Mesenchymal stem cell (in vitro differentiated cells and primary cell): ENCODE results near the gene HEXA.

ENCODE experiments used
- DNase-seq: peaks from one replicate; pipeline ENCODE4 v3.0.0-alpha.2; 2013
- H2AFZ ChIP-seq: one replicate; pipeline ENCODE4 v1.6.1; 2013; ENCODE audit warnings: low read depth, mild to moderate bottlenecking, control low read depth, inconsistent platforms, low read length, moderate library complexity
- H2AK5ac ChIP-seq: 2 replicates; pipeline ENCODE4 v1.6.1; 2013; ENCODE audit warnings: low read length, moderate library complexity, mild to moderate bottlenecking, inconsistent platforms; ENCODE audit not compliant: severe bottlenecking
- H2BK120ac ChIP-seq: one replicate; pipeline ENCODE4 v1.6.1; 2013; ENCODE audit warnings: low read depth, mild to moderate bottlenecking, inconsistent platforms, low read length, moderate library complexity
- H2BK12ac ChIP-seq, 2 experiments: one replicate each; pipeline ENCODE4 v1.6.1; 2013; ENCODE audit warnings: inconsistent platforms in 2 of 2, low read length in 2 of 2, mild to moderate bottlenecking in 2 of 2, moderate library complexity in 2 of 2, control low read depth in 1 of 2
- H2BK15ac ChIP-seq: one replicate; pipeline ENCODE4 v1.6.1; 2013; ENCODE audit warnings: mild to moderate bottlenecking, low read depth, inconsistent platforms; ENCODE audit not compliant: poor library complexity, severe bottlenecking
- H2BK5ac ChIP-seq: 2 replicates; pipeline ENCODE4 v1.6.1; 2013; ENCODE audit warnings: low read depth, mild to moderate bottlenecking, low read length, control low read depth, inconsistent platforms; ENCODE audit not compliant: poor library complexity, severe bottlenecking
- H3K14ac ChIP-seq, 2 experiments: one replicate each; pipeline ENCODE4 v1.6.1; 2013; ENCODE audit warnings: inconsistent platforms in 2 of 2, low read length in 2 of 2, control low read depth in 1 of 2, mild to moderate bottlenecking in 1 of 2, moderate library complexity in 1 of 2
- H3K18ac ChIP-seq, 2 experiments: one replicate each; pipeline ENCODE4 v1.6.1; 2013; ENCODE audit warnings: inconsistent platforms in 2 of 2, low read length in 2 of 2, control low read depth in 1 of 2, low read depth in 1 of 2, mild to moderate bottlenecking in 1 of 2
- H3K23ac ChIP-seq, 2 experiments: one replicate each; pipeline ENCODE4 v1.6.1; 2013; ENCODE audit warnings: inconsistent platforms in 2 of 2, low read length in 2 of 2, mild to moderate bottlenecking in 2 of 2, moderate library complexity in 2 of 2, control low read depth in 1 of 2
- H3K27ac ChIP-seq: 2 replicates; pipeline ENCODE4 v1.5.1; 2013; ENCODE audit warnings: mild to moderate bottlenecking, moderate library complexity, low read length, control low read depth, inconsistent platforms; ENCODE audit not compliant: poor library complexity, severe bottlenecking
- H3K27me3 ChIP-seq, 2 experiments: 2 replicates each; pipeline versions ENCODE4 v1.6.1 to v1.7.0; 2013; ENCODE audit warnings: low read length in 2 of 2, mild to moderate bottlenecking in 2 of 2, moderate library complexity in 2 of 2, control low read depth in 1 of 2, inconsistent platforms in 1 of 2; ENCODE audit not compliant: control insufficient read depth in 1 of 2, insufficient read depth in 1 of 2
- H3K36me3 ChIP-seq, 2 experiments: 2 replicates each; pipeline versions ENCODE4 v1.6.1 to v1.7.0; 2013; ENCODE audit warnings: low read length in 2 of 2, control low read depth in 1 of 2, inconsistent platforms in 1 of 2, low read depth in 1 of 2, mild to moderate bottlenecking in 1 of 2; ENCODE audit not compliant: insufficient read depth in 2 of 2, control insufficient read depth in 1 of 2
- H3K4ac ChIP-seq, 2 experiments: one replicate each; pipeline ENCODE4 v1.6.1; 2013; ENCODE audit warnings: inconsistent platforms in 2 of 2, low read length in 2 of 2, mild to moderate bottlenecking in 2 of 2, moderate library complexity in 2 of 2, control low read depth in 1 of 2, low read depth in 1 of 2
- H3K4me1 ChIP-seq: 2 replicates; pipeline ENCODE4 v1.6.1; 2013; ENCODE audit warnings: low read depth, low read length, control low read depth; ENCODE audit not compliant: control insufficient read depth, insufficient read depth
- H3K4me2 ChIP-seq: 2 replicates; pipeline ENCODE4 v1.6.1; 2013; ENCODE audit warnings: low read length, mild to moderate bottlenecking, inconsistent platforms; ENCODE audit not compliant: poor library complexity, severe bottlenecking
- H3K4me3 ChIP-seq, 2 experiments: 2 replicates each; pipeline versions ENCODE4 v1.5.1 to v1.7.0; 2013; ENCODE audit warnings: low read length in 2 of 2, mild to moderate bottlenecking in 2 of 2, control low read depth in 1 of 2, low read depth in 1 of 2; ENCODE audit not compliant: insufficient read depth in 1 of 2
- H3K79me1 ChIP-seq: replicated peaks from 2 replicates; pipeline ENCODE4 v1.6.1; 2013; ENCODE audit warnings: mild to moderate bottlenecking, control low read depth, low read length, inconsistent platforms; ENCODE audit not compliant: poor library complexity, severe bottlenecking
- H3K9ac ChIP-seq: 2 replicates; pipeline ENCODE4 v1.7.0; 2013; ENCODE audit warnings: mild to moderate bottlenecking, low read length, moderate library complexity
- H3K9me3 ChIP-seq: 2 replicates; pipeline ENCODE4 v1.7.0; 2013; ENCODE audit warnings: mild to moderate bottlenecking, low read length; ENCODE audit not compliant: control insufficient read depth
- H4K8ac ChIP-seq: one replicate; pipeline ENCODE4 v1.6.1; 2013; ENCODE audit warnings: inconsistent platforms, mild to moderate bottlenecking, low read length, moderate library complexity
- H4K91ac ChIP-seq: one replicate; pipeline ENCODE4 v1.6.1; 2013; ENCODE audit warnings: mild to moderate bottlenecking, low read length, inconsistent platforms
- WGBS: methylation state at CpG from one replicate; pipeline ENCODE4 v1.1.7; 2013; ENCODE audit warnings: mixed read lengths; 5-methylcytosine and 5-hydroxymethylcytosine counted together

Gene HEXA

DNA sequence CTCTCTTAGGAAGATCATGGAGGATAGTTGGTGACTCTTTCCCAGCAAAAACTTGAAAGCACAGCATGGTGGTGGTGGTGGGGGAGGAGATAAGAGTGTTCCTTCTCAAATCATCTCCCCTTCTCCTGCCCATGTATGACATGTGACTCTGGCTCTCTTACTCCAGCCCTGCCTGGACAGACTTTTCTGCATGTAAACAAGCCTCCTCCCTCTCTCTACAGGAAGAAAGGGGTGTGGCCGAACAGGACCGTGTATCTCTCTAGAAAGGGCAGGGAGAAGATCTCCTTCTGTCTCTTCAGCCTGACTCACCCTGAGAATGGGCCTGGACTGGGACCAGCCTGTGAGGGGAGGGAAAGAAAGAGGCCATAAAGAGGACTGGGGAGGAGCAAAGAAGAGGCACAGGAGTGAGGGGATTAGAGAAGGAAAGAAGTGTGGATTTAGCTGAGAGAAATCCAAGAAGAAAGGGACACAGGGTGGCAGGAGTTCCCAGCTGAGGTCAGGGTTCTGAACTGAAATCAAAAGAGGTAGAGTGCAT, 57.3 kb downstream of the HEXA start:
- Histone ChIP-seq H3K9me3 (peaks cover 2% of the 10 kb centered on the region), H4K8ac (no peak overlapping the region), H2BK5ac (no peak overlapping the region), H3K4me2 (no peak overlapping the region), H3K4me1 (peaks cover 9% of the 10 kb centered on the region), H3K9ac (no peak overlapping the region), H2BK12ac (no peak overlapping the region), H3K14ac (no peak overlapping the region), H3K18ac (no peak overlapping the region), H2AFZ (no peak overlapping the region), H2BK15ac (no peak overlapping the region), H3K4ac (no peak overlapping the region), H3K27ac (no peak overlapping the region), H2BK120ac (no peak overlapping the region), H3K23ac (no peak overlapping the region), H3K36me3 (no peaks in the 10 kb centered on the region), H2AK5ac (no peak overlapping the region), H4K91ac (no peak overlapping the region), H3K4me3 (no peak overlapping the region), H3K27me3 (peaks cover 15 to 38% of the 10 kb centered on the region in 2 experiments), H3K79me1 (no peaks in the 10 kb centered on the region)
- 42% methylated on average over 2 of the region's 2 CpGs for WGBS
- peak; percentile 6 for DNase-seq

DNA sequence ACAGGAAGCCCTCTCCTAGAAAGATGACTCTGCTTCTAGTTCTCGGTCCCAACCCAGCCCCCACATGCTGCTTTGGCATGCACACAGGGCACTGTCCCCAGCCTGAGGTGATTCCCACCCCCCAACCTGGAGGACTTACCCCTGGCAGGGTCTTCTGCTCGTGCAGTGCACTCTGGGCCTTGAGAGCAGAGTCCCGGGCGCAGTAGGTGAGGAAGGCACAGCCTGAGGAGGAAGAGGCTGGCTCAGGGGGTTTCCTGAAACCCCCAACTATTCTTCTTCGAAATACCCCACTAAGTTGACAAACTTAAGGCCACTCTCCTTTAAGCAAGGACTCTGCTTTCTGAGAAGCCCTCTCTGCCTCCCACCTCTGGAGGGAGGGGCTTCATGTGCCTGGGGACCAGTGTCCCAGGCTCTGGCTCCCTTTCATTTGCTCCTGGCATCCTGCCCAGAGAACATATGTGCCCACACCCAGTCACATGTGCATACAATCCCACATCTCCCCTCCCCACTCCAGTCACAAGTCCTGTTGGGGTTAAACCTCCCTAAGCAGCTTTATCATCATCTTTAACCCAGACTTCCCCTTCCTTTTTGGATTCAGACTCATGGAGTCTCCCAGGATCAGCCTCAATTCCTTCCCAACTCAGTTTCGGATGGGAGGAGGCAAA, 60.0 kb downstream of the HEXA start:
- Histone ChIP-seq H4K8ac (no peak overlapping the region), H3K9ac (no peak overlapping the region), H2BK120ac (no peak overlapping the region), H2BK12ac (no peak overlapping the region), H3K4me1 (peaks cover 9% of the 10 kb centered on the region), H2AFZ (no peak overlapping the region), H3K27ac (no peak overlapping the region), H2AK5ac (no peak overlapping the region), H3K18ac (no peak overlapping the region), H3K4me2 (no peak overlapping the region), H3K79me1 (no peaks in the 10 kb centered on the region), H2BK5ac (no peak overlapping the region), H3K23ac (no peak overlapping the region), H3K4ac (no peak overlapping the region), H3K36me3 (no peaks in the 10 kb centered on the region), H3K27me3 (peaks cover 15 to 38% of the 10 kb centered on the region in 2 experiments), H3K14ac (no peak overlapping the region), H3K4me3 (no peak overlapping the region), H3K9me3 (no peaks in the 10 kb centered on the region), H4K91ac (no peak overlapping the region), H2BK15ac (no peak overlapping the region)
- WGBS = 61% methylated on average over 5 of the region's 6 CpGs
- no peak for DNase-seq

DNA sequence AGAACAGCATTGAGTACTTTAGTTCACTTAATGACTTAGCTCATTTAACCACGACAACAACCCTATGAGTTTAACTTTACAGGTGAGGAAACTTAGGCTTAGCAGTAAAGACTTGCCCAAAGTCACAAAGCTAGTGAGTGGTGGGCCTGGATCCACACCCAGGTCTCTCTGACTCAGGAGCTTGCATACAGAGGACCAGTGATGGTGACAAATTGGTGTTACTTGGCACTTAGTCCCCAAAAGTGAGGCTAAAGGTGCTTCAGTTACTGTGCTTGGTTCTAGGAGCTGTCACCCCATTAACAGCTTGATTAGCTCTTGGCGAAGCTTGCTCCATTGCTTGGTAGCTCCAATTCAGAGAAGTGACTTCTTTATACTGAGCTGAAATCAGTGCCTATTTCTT, 61.9 kb downstream of the HEXA start:
- no peak overlapping the region for H4K8ac ChIP-seq
- H2BK12ac ChIP-seq = no peak overlapping the region
- peaks cover 11 to 44% of the 10 kb centered on the region in 2 experiments for H3K27me3 ChIP-seq
- no peak overlapping the region for H2AK5ac ChIP-seq
- H2BK15ac ChIP-seq = no peak overlapping the region
- H2AFZ ChIP-seq = no peak overlapping the region
- no peaks in the 10 kb centered on the region for H3K79me1 ChIP-seq
- H2BK5ac ChIP-seq = no peak overlapping the region
- H3K27ac ChIP-seq = no peak overlapping the region
- no peak overlapping the region for H3K23ac ChIP-seq
- no peak overlapping the region for H3K18ac ChIP-seq
- 100% methylated on average over 1 of the region's 2 CpGs for WGBS
- H3K4me3 ChIP-seq = no peak overlapping the region
- H3K9ac ChIP-seq = no peak overlapping the region
- H3K9me3 ChIP-seq = no peaks in the 10 kb centered on the region
- H3K36me3 ChIP-seq = no peaks in the 10 kb centered on the region
- no peak overlapping the region for H3K4ac ChIP-seq
- no peak for DNase-seq
- H4K91ac ChIP-seq = no peak overlapping the region
- H3K4me2 ChIP-seq = no peak overlapping the region
- no peaks in the 10 kb centered on the region for H3K4me1 ChIP-seq
- no peak overlapping the region for H3K14ac ChIP-seq
- no peak overlapping the region for H2BK120ac ChIP-seq

DNA sequence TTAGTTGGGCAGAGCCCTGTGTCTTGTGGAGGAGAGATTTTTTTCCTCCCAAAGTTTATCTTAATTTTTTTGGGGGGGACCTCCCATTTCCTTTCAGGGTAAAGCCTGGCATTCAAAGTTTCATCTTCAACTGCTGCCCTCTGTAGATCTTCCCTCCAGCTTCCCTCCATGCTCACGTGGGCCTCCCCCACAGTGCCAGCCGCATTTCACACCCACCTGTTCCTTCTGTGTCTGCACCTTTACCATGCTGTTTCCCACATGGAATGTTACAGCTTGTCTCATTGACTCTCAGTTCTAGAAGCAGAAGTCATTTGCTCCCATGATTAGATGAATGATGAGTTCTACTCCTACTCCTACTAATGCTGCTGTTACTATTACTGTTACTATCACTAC, 62.4 kb downstream of the HEXA start:
- Histone ChIP-seq H3K18ac (no peak overlapping the region), H3K9me3 (no peaks in the 10 kb centered on the region), H3K36me3 (no peaks in the 10 kb centered on the region), H2BK5ac (no peak overlapping the region), H4K8ac (no peak overlapping the region), H3K4ac (no peak overlapping the region), H4K91ac (no peak overlapping the region), H2AFZ (no peak overlapping the region), H2AK5ac (no peak overlapping the region), H3K4me3 (no peak overlapping the region), H2BK12ac (no peak overlapping the region), H3K14ac (no peak overlapping the region), H3K27ac (no peak overlapping the region), H3K9ac (no peak overlapping the region), H2BK120ac (no peak overlapping the region), H2BK15ac (no peak overlapping the region), H3K4me1 (no peaks in the 10 kb centered on the region), H3K79me1 (no peaks in the 10 kb centered on the region), H3K4me2 (no peak overlapping the region), H3K27me3 (peaks cover 10 to 40% of the 10 kb centered on the region in 2 experiments), H3K23ac (no peak overlapping the region)
- DNase-seq = no peak
- WGBS = 71% methylated on average over 2 of the region's 2 CpGs
